ENCODE results near the gene CYP2E1. TPM values are rescaled to one million over a fixed set of nuclear protein-coding genes. Genes with fewer than 3 reads are reported as not detected.
A peak's percentile ranks its signal among the peaks of the same experiment; 100 is the strongest.
"Not testable (repeated sequence)": the region's sequence is repeated elsewhere in the genome, so short reads cannot be mapped to it uniquely, and the experiment has no call there.

CYP2E1 gene
- polyA plus RNA-seq, 10 donors: 0.45 to 1.7 (median 0.95) TPM

DNA sequence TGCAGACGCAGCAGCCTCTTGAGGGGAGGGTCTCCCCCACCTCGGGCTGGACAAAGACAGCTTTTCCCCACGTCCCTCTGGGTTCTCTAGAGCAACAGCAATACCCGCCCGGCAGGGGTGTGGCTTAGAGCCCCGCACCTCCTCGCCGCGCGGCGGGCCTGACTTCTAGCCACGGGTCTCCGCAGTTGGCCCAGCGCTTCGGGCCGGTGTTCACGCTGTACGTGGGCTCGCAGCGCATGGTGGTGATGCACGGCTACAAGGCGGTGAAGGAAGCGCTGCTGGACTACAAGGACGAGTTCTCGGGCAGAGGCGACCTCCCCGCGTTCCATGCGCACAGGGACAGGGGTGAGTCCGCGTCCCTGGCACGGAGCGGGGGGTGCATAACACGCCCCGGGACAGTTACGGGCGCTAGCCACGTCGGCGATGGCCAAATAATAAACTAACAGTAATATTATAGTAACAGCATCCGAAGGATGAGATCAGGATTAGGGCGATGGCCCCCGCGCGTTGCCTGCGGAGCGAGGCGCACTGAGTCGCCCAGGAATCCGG, 1.2 kb downstream of the CYP2E1 start:
- DNase-seq: peak in 1 of 3 donors; percentile 5

DNA sequence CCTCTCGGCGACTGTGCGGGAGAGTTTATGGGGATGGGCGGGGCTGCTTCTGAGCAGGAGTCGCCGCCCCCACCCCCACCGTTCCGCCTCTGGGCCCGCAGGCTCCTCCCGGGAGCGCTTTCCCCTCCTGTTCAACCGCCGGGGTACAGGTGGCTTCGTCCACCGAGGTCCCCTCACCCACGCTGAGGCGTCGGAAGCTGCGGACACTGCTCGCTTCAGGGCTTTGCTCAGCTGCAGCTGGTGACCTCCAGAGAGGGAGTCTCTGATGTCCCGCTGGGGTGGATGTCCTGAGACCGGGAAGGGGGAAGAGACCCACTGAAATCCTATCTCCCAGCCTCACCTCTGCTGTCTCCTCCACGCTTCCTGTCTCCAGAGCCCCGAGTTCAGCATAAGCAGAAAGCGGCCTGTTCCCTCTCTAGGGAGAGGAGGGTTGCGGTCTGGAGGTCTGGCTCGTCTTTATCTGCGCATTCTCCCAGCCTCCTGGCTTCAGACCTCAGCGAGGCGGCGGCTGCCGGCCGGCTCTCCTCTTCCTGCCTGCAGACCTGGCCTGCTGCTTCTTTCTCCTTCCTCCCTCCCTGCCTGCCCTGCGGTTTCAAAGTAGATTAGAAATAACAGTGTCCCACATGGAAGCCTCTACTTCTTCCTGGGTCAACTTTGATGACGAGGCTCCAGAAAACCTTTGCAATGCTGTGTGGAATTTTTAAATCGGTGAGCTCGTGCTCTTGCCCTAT, 1.8 kb downstream of the CYP2E1 start:
- peak in 1 of 3 donors; percentile 9 for DNase-seq

DNA sequence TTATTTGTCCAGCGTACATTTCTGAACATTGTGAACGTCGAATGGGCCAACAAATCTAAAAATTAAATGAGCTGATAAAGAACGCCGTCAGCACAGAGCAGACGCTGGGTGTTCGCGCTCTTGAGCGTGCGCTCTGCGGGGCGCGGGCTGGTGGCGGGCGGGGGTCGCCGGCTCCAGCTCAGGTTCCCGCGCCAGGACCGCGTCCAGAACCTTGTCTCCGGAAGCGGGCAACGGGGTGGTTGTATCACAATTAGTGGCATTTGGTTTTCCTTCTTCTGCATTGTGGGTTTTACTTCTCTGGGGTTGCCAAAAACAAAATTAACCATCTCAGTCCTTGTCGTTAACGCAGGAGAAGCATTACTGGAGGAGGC, 2.4 kb downstream of the CYP2E1 start:
- DNase-seq: no peak

DNA sequence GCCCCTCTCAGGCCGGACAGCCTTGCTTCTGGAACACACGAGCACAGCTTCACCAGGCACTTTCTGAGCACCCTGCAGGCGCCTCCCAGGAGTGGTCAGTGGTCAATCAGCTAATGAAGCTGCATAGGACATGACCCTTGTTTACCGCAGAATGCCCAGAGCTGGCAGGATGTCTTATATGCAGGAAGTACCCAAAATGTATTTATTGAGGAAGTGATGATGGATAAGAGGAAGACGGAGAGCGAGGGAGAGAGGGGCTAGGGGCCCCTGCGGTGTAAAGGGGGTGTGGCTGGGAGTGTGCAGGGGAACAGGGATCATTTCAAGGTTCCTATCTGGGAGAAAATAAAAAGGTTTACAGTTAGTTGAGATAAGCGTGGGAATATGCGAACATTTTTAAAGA, 3.3 kb downstream of the CYP2E1 start:
- no peak for DNase-seq

DNA sequence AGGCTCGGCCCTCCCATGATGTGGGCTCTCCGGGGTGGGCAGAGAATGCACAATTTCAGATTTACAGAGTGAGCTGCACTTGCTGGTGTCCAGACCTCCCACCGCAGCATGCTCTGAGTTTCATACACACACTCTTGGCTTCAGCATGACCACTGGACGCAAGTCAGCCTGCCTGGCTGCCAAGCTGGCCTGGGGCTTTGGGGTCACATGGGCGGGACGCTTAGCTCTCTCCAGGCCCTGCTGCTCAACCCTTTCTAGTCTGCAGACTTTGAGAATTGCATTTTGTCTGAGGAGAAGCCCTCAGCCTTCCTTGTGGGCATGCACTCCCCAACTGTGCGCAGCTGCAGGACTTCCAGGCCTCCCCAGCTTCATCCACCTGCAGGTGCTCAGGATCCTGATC, 5.7 kb downstream of the CYP2E1 start:
- DNase-seq: no peak

DNA sequence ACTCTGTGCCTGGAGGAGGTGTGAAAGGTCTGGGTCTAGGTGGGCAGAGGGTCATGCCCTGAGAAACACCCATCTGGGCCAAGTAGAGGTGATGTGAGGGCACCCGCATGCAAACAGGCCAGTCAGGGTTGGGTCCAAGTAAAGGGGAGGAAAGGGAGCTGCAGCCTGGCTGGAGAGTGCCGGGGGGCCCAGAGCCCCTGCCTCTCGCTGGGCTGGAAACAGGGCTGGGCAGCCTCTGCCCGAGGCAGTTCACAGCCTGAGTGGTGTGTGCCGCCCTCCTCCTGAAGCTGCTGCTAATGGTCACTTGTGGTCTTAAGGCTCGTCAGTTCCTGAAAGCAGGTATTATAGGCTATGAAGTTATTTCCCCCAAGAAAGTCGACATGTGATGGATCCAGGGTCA, 7.3 kb downstream of the CYP2E1 start:
- DNase-seq: no peak

DNA sequence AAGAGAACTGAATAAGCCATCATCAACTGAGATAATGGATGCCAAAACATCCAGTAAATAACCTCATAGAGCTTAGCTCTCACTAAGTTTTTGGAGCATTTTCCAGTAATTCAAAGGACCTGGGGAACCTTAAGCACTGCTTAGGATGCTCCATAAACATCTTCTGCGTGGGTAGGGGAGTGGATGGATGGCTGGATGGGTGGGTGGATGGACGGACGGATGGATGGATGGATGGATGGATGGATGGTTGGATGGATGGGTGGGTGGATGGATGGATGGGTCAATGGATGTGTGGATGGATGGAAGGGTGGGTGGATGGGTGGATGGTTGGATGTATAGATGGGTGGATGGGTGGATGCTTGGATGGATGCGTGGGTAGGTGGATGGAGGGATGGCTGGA, 9.0 kb downstream of the CYP2E1 start:
- DNase-seq: no peak

DNA sequence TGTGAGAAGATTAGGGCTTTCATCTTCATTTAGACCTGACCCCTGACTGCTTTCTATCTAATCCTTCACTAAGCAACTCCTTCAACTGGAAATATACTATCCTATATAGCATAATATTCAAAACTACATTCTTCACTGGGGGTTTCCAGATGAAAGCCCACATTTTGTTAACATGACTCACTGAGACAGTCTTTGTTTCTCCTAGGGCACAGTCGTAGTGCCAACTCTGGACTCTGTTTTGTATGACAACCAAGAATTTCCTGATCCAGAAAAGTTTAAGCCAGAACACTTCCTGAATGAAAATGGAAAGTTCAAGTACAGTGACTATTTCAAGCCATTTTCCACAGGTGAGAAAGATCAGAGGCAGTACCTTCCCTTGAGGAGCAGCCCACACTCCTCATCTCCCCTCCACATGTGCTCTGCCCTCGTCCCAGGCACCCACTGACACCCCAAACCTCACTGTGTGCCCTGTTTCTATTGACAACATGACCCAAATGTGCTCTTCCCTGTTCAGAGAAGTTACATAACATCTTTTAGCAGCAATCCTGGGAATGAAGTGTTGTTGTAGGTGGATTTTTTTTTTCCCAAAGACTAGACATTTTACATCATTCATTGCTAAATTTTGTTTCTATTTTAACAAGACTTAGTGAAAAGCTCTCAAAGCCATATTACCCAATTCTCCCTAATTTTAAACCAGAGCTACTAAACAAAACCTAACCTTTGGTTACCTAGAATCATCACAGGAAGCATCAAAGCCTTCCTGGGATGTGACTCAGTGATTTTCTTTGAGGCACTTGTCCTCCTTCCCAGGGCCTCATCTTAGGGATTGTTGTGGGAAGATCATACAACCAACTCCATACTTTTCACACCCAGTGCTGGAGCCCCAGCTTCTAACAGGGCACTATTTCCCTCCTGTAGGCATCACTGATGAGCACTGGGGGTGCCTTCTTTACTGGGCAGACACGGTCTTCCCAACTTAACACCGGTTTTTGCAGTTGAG, 10.7 kb downstream of the CYP2E1 start:
- DNase-seq: no peak

DNA sequence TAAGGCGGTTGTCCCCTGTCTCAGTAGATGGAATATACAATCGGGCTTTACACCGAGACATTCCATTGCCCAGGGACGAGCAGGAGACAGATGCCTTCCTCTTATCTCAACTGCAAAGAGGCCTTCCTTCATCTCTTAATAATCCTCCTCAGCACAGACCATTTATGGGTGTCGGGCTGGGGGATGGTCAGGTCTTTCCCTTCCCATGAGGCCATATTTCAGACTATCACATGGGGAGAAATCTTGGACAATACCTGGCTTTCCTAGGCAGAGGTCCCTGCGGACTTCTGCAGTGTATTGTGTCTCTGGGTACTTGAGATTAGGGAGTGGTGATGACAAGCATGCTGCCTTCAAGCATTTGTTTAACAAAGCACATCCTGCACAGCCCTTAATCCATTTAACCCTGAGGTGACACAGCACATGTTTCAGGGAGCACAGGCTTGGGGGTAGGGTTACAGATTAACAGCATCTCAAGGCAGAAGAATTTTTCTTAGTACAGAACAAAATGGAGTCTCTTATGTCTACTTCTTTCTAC, 14.3 kb downstream of the CYP2E1 start:
- DNase-seq: not testable (repeated sequence)

DNA sequence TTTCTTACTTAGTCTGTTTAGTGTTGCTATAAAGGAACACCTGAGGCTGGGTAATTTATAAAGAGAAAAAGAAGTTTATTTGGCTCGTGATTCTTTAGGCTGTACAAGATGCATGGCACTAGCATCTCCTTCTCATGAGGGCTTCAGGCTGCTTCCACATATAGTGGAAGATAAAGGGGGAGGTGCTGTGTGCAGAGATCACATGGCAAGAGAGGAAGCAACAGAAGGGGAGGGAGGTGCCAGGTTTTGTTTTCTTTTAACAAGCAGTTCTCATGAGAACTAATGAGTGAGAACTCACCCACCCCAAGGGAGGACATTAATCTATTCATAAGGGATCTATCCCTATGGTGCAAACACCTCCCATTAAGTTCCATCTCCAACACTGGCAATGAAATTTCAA, 17.3 kb downstream of the CYP2E1 start:
- no peak for DNase-seq

DNA sequence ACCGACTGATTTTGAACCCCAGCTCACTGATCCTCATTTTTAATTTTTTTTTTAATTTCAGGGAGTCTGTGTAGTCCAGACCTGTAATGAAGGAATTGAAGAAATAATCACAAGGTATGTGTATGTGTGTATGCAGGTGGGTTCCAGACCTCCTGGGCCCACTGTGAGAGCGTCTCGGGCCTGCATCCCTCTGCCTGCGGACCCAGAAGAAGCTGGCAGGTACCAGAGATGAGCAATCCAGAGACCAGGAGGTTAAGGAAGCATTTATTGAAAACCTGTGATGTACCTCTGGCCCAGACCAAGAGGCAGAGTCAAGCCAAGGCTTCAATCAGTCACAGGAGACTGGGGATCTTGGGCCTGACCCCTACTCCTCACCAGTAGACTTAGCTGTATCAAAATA, 27.4 kb downstream of the CYP2E1 start:
- DNase-seq: no peak

DNA sequence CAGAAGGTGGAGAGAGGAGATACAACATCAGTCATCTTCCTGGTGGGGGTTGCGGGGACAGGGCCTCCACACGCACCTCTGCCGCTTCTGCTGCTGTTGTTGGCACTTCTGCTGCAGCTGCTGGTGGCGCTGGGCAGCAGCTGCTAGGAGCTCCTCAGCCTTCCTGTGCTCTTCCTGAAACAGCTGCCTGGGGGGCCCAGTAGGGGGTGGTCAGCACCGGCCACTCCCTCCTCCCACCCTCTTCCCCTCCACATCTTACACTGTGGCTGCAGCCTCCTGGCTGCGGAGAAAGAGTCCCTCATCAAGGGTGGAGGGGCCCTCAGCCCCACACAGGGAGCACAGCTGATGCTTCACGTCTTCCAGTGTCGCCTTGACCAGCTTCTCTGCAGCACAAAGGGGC, 28.4 kb downstream of the CYP2E1 start:
- no peak for DNase-seq

DNA sequence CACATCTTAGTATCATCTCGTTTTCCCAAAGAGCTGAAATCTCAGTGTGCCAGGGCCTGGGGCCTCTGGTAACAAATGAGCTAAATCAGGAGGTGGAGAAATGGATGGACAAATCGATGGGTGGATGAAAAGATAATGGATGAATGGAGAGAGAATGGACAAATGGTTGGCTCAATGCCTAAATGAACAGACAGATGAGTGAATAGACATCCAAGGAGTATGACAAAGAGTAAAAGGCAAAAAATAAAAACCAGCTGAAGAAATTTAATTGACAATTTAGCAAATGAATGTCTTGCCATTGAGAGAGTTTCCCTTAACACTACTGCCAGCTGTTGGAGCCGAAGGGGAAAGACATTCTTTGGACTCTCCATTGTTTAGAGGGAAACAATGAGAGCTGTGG, 30.2 kb downstream of the CYP2E1 start:
- DNase-seq: no peak

DNA sequence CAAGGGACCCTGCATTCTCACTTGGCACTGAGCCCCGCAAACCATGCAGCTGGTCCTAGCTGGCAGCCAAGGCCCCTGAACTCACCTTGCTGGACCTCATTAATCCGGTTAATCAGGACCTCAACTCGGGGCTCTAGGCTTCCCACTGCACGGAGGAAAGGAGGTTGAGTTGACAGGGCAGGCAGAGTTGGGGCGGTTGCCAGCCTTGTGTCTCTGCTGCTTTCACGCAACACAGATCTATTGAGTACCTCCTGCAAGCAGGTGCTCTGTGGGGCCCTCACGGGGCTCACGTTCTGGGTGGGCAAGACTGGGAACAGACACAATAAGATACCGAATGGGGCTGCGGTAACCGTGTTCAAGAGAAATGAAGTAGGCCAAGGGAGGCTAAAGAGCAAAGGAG, 32.1 kb downstream of the CYP2E1 start:
- no peak for DNase-seq

DNA sequence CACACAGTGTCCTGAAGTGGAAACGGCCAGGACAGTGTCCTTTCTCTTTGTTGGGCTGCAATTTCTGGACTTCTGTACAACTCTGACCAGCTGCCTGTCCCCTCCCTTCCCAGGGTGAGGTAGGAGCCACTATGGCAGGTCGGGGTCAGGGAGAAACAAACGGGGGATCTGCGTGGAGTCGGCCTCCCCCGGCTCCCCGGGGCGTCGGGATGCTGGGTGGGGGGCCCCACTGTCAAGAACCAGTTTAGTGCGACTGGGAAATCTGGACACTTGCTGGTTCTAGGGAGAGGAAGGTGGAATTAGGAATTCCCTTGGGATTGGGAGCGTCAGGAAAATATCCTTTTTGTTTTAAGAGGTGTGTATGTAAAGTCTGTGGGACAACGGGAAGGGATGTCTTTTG, 37.7 kb downstream of the CYP2E1 start:
- DNase-seq: no peak

DNA sequence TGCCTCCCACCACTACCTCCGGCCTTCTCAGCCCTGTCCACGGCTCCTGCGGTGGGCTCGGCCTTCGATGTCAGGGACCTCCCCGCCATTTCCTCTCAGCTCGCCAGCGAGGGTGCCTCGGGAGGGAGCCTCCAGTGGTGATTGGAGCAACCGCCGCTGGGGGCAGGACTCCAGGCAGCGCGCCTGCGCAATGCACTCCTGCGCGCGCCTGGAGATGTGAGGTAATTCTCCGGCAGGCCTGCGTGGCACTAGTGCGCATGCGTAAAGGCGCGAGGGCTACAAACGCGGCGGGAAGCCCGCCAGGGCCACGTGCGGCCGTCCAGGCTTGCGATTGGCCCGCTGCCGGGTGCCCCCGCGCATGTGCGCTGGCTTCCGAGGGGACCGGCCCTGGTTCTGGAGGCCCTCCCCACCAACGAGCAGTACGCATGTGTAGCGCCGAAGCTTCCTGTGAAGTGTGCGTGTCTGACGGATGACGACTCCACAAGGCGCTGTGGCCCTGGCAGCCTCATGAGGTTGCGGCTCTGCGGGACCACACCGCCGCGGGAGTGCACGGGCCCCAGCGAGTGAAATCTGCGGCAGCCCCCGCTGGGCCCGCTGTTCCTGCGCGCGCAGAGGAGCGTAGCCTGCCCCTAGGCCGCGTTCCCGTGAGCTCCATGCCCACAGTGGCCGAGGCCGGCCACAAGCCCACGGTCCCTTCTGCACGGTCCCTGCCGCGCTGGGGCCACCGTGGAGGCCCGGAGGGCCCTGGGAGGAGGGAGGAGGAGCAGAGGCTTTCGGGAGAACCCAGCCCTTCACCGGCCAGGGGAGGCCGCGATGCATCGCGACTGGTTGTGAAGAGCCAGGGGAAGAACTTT, 38.5 kb downstream of the CYP2E1 start, which contains the start of gene SYCE1:
TSS of gene SYCE1 (minus strand) at position 143 of the 854 bp plus-strand sequence. CDS start at position 89, 54 bp downstream.
- no peak for DNase-seq

DNA sequence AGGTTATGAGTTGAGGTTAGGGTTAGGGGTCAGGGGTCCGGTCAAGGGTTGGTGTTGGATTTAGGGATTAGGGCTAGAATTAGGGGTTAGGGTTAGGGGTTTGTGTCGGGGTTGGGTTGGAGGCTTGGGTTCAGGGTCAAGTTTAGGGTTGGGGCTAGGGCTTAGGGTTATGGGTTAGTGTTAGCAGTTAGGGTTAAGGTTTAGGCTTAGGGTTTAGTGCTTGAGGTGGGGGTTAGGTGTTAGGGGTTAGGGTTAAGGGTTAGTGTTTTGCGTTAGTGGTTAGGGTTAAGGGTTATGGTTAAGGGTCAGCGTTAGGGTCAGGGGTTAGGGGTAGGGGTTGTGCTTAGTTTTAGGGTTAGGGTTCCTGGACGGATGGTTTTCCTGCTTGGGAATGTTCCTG, 40.0 kb downstream of the CYP2E1 start:
- no peak for DNase-seq

DNA sequence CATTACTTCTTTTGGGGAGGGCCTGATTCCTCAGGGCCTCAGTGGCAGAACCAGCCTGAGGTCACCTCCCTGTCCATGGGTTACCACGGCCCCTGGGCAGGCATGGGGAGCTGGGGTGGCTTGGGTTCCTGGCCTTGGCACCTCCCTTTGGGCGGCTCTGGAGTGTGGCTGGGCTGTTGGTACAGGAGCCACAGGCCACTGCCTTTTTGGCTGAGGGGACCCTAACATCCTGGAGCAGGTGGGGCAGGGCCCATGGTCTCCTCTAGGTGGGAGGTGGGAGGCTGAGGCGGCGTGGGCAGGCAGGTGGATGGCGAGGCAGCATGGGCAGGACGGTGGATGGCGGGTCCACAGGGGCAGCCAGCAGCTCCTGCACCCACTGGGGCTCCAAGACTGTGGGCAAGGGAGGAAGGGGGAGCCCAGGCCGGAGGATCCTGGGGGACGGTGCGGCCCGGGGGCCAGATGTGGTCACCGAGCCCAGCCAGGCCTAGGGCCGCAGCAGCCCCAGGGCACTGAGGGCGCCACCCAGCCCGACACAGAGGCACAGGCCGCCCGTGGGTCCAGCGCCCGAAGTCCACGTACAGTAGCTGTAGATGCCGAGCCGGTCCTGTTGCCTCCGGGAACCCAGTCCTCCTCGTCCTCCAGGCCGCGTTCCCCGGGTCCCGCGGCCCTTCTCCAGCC, 40.6 kb downstream of the CYP2E1 start:
- DNase-seq: no peak

DNA sequence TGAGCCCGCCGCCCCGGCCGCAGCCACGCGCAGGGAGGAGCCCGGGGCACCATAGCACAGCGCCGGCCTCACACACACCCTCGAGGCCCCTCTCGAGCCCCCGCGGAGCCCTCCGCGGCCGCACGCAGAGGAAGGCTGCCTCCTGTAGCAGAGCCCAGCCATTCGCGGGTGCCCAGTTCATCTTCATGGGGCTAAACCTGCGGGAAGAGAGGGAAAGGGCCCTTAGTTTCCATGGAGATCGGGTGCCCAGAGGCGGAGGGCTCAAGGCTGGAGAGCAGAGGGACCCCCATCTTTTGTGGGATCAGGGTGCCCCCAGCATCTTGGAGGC, 41.1 kb downstream of the CYP2E1 start:
- DNase-seq: no peak

DNA sequence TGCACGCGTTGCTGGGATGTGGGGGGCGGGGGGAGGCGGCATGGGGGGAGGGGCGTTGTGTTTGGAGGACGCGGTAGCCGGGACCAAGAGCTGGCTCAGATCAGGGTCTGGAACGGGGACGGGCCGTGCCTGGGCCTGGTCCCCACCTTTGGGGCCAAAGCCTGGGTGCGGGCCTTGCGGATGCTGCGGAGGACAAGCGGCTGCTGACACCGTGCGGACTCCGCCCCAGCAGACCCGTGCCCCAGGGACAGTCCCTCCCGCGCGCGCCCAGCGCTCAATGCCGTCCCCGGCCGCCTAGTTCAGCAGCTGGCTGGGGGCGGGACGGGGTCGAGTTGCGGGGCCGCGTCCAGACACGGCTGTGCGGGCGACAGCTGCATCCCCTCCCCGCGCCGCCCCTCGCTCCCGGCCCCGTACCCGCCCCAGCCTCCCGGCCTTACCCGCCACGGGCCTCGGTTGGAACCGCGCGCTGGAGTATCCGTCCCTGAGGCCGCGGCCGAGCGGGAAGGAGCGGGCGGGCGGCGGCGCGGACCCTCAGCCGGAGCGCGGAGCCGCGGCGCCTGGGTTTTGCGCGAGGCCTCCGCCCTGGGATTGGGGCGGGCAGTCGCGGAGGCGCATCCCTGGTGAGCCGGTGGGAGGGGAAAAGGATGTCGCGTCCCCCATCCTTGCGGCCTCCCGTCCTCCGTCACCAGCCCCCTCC, 41.8 kb downstream of the CYP2E1 start:
- peak in 1 of 3 donors; percentile 14 for DNase-seq
